ENCODE measurements around the gene EMP2.

The EMP2 gene

DNA sequence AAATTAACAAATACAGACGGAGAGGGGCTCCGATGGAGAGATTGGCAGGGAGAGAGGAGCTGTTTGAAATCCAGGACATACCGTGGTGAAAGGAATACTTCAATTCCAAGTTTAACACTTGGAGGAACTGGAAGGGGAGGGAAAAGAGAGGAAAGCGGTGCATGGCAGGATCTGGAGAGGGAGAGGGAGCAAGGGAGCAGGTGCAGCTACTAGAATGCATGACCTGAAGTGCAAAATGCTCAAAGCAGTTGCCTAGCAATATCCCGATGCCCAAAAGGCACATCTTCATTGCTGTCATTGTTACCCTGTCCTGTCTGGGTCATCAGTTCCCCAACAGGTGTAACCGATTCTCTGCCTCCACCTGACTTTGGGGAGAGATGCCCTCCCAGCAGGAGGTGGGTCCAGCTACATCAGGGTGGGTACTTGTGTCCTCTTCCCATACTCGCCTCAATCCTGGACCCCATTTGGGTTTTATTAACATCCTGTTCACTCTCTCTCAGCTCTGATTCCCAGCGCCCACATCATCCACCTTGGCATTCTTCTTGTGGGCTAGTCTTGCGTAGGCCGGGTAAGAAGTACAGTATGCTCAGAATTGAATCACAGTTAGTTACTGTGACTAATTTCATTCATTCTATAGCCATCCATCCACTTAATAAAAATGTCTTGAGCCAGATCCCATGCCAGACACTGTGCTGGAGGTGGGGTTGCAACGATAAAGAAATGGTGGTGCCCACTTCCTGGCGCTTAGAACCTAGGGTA, 37.4 kb upstream of the EMP2 start:
- H3K9me3 ChIP-seq (ENCODE audit: low read length): no peaks in the 10 kb centered on the region
- TF ChIP-seq, protein P1, sequence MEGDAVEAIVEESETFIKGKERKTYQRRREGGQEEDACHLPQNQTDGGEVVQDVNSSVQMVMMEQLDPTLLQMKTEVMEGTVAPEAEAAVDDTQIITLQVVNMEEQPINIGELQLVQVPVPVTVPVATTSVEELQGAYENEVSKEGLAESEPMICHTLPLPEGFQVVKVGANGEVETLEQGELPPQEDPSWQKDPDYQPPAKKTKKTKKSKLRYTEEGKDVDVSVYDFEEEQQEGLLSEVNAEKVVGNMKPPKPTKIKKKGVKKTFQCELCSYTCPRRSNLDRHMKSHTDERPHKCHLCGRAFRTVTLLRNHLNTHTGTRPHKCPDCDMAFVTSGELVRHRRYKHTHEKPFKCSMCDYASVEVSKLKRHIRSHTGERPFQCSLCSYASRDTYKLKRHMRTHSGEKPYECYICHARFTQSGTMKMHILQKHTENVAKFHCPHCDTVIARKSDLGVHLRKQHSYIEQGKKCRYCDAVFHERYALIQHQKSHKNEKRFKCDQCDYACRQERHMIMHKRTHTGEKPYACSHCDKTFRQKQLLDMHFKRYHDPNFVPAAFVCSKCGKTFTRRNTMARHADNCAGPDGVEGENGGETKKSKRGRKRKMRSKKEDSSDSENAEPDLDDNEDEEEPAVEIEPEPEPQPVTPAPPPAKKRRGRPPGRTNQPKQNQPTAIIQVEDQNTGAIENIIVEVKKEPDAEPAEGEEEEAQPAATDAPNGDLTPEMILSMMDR (IDR thresholded peaks at IDR 0.05; ENCODE audit: low read length): no peak
- TF ChIP-seq EZH2 (IDR thresholded peaks at IDR 0.05; ENCODE audit: borderline replicate concordance, low read length): no peak
- no peak overlapping the region for H3K4me2 ChIP-seq (ENCODE audit: low read length)
- H3K9me2 ChIP-seq (ENCODE audit: low read depth, low read length): no peaks in the 10 kb centered on the region
- H3K27ac ChIP-seq (ENCODE audit: low read depth, low read length, poor library complexity, severe bottlenecking): no peak overlapping the region
- H3K4me3 ChIP-seq (ENCODE audit: low read depth, low read length, poor library complexity, severe bottlenecking): no peak overlapping the region
- no peaks in the 10 kb centered on the region for H3K27me3 ChIP-seq (ENCODE audit: insufficient read depth, low read length)
- no peak overlapping the region for H3K9ac ChIP-seq (ENCODE audit: low read length)
- no peaks in the 10 kb centered on the region for H3F3A ChIP-seq (ENCODE audit: insufficient read depth, low read length)
- H2AFZ ChIP-seq (ENCODE audit: low read length): no peak overlapping the region
- no peaks in the 10 kb centered on the region for H3K4me1 ChIP-seq (ENCODE audit: insufficient read depth, low read length, severe bottlenecking)
- no peaks in the 10 kb centered on the region for H3K36me3 ChIP-seq (ENCODE audit: insufficient read depth, low read length)
- H4K20me1 ChIP-seq (ENCODE audit: insufficient read depth, low read length): no peaks in the 10 kb centered on the region
- no peaks in the 10 kb centered on the region for H3K79me2 ChIP-seq (ENCODE audit: insufficient read depth, low read length)

DNA sequence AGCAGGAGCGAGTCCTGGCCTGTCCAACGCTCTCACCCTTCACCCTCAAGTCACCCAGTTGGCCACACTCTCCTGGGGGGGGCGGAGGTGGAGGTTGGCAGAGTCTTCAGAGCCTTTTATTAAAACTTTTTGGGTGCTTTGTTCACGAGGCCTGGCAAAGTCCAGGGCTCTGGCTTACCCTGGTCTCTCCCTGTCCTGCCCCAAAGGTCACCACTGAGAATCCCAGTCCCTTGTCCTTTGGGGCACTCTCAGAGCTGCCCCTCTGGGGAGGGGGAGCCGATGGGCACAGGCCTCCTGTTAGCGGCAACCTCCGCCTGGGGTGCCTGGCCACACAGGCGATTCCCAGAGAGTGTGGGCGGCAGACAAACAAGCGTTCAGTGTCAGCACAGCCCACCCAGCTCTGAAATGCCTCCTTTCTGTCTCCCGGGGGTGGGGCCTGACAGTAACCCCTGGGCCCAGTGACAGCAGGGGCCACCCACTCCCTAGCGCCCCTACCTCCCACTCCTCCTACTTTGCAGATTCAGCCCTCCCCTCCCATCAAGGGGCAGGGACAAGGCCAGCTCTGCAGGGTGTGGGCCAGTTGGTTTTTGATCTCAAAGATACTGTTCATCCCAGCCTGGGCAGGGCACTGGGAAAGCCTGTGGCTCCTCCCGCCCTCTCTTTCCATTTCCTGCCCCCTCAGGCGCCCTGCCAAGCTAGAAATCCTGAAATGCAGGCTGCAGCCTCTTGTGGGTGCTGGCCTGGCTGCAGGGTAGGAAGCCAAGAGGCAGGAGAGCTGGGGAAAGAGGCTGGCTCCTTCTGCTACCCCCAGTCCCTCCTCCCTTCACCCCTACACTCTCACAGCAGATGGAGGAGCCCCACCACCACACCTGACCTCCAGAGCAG, 36.6 kb upstream of the EMP2 start:
- no peaks in the 10 kb centered on the region for H3K9me2 ChIP-seq (ENCODE audit: low read depth, low read length)
- H4K20me1 ChIP-seq (ENCODE audit: insufficient read depth, low read length): no peaks in the 10 kb centered on the region
- TF ChIP-seq, protein P1 (IDR thresholded peaks at IDR 0.05; ENCODE audit: low read length): no peak
- no peak for TF ChIP-seq EZH2 (IDR thresholded peaks at IDR 0.05; ENCODE audit: borderline replicate concordance, low read length)
- H3K27me3 ChIP-seq (ENCODE audit: insufficient read depth, low read length): no peaks in the 10 kb centered on the region
- H3K9me3 ChIP-seq (ENCODE audit: low read length): no peaks in the 10 kb centered on the region
- H2AFZ ChIP-seq (ENCODE audit: low read length): no peak overlapping the region
- H3F3A ChIP-seq (ENCODE audit: insufficient read depth, low read length): no peaks in the 10 kb centered on the region
- H3K27ac ChIP-seq (ENCODE audit: low read depth, low read length, poor library complexity, severe bottlenecking): no peak overlapping the region
- no peaks in the 10 kb centered on the region for H3K79me2 ChIP-seq (ENCODE audit: insufficient read depth, low read length)
- H3K36me3 ChIP-seq (ENCODE audit: insufficient read depth, low read length): no peaks in the 10 kb centered on the region
- H3K9ac ChIP-seq (ENCODE audit: low read length): no peak overlapping the region
- no peak overlapping the region for H3K4me2 ChIP-seq (ENCODE audit: low read length)
- H3K4me3 ChIP-seq (ENCODE audit: low read depth, low read length, poor library complexity, severe bottlenecking): no peak overlapping the region
- no peaks in the 10 kb centered on the region for H3K4me1 ChIP-seq (ENCODE audit: insufficient read depth, low read length, severe bottlenecking)

DNA sequence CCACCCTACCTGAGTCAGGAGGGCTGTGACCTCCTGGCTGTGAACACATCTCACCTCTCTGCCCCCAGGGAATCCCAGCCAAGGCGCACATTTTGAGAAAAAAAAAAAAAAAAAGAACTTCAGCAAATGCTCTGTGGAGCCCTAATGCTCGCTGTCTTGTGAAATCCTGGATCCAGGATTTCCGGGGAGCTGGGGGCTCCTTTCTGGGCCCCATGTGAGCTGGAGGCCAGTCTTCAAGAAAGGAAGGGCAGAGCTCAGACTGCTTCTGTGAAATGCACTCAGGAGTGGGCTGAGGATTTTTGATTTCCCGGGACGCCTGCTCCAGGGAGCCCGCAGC, 36.0 kb upstream of the EMP2 start:
- no peaks in the 10 kb centered on the region for H3K79me2 ChIP-seq (ENCODE audit: insufficient read depth, low read length)
- H3K4me1 ChIP-seq (ENCODE audit: insufficient read depth, low read length, severe bottlenecking): no peaks in the 10 kb centered on the region
- no peak overlapping the region for H2AFZ ChIP-seq (ENCODE audit: low read length)
- no peaks in the 10 kb centered on the region for H3K9me3 ChIP-seq (ENCODE audit: low read length)
- no peaks in the 10 kb centered on the region for H3F3A ChIP-seq (ENCODE audit: insufficient read depth, low read length)
- TF ChIP-seq, protein P1 (IDR thresholded peaks at IDR 0.05; ENCODE audit: low read length): no peak
- TF ChIP-seq EZH2 (IDR thresholded peaks at IDR 0.05; ENCODE audit: borderline replicate concordance, low read length): no peak
- no peaks in the 10 kb centered on the region for H3K9me2 ChIP-seq (ENCODE audit: low read depth, low read length)
- no peak overlapping the region for H3K27ac ChIP-seq (ENCODE audit: low read depth, low read length, poor library complexity, severe bottlenecking)
- H3K9ac ChIP-seq (ENCODE audit: low read length): no peak overlapping the region
- no peaks in the 10 kb centered on the region for H3K36me3 ChIP-seq (ENCODE audit: insufficient read depth, low read length)
- H3K4me3 ChIP-seq (ENCODE audit: low read depth, low read length, poor library complexity, severe bottlenecking): no peak overlapping the region
- H3K4me2 ChIP-seq (ENCODE audit: low read length): no peak overlapping the region
- no peaks in the 10 kb centered on the region for H4K20me1 ChIP-seq (ENCODE audit: insufficient read depth, low read length)
- H3K27me3 ChIP-seq (ENCODE audit: insufficient read depth, low read length): no peaks in the 10 kb centered on the region

All from OCI-LY1 (cell line).